GM19328 (cell line): Measurements from ENCODE around the gene PCDHB15.
"Not testable (repeated sequence)": the region's sequence is repeated elsewhere in the genome, so short reads cannot be mapped to it uniquely, and the experiment has no call there.

Source experiments
- ATAC-seq: cut with Tn5 transposase; IDR thresholded peaks from one replicate; pipeline ENCODE4 v1.9.1; 2021; ENCODE audit warnings: mild to moderate bottlenecking, moderate library complexity; ENCODE audit not compliant: unreplicated experiment

The PCDHB15 gene

GRCh38 chr5:141247434-141247833 lies 2.2 kb downstream of the PCDHB15 start:
- ATAC-seq, result not testable (repeated sequence)

- no peak for ATAC-seq
These were observed 5.4 kb downstream of the PCDHB15 start for GRCh38 chr5:141250576-141250975.

- no peak for ATAC-seq
These were observed 13.3 kb downstream of the PCDHB15 start for GRCh38 chr5:141258464-141258863.

- no peak for ATAC-seq
These were observed 13.8 kb downstream of the PCDHB15 start for GRCh38 chr5:141258948-141259347.

GRCh38 chr5:141260458-141261237 lies 15.5 kb downstream of the PCDHB15 start:
- no peak for ATAC-seq

GRCh38 chr5:141261238-141261546 lies 16.0 kb downstream of the PCDHB15 start:
- no peak for ATAC-seq

- no peak for ATAC-seq
These were observed 24.0 kb downstream of the PCDHB15 start for GRCh38 chr5:141269195-141269594.

- ATAC-seq, result no peak
These were observed 27.7 kb downstream of the PCDHB15 start for GRCh38 chr5:141272906-141273305.

GRCh38 chr5:141298376-141298775 lies 53.2 kb downstream of the PCDHB15 start:
- no peak for ATAC-seq
